Neutrophil (primary cell): Measurements from ENCODE around the gene LYL1.

Experiments
- H3K27ac ChIP-seq: fragments of 200-600 bp; sonication (generic); 2 replicates; pipeline ENCODE4 v1.5.1; 2016; ENCODE audit warnings: mild to moderate bottlenecking, moderate library complexity
- H3K27me3 ChIP-seq: fragments of 200-600 bp; sonication (generic); 2 replicates; pipeline ENCODE4 v1.6.0; 2016; ENCODE audit warnings: mild to moderate bottlenecking
- H3K36me3 ChIP-seq: fragments of 200-600 bp; sonication (generic); 2 replicates; pipeline ENCODE4 v1.5.1; 2017
- H3K4me1 ChIP-seq, 2 experiments: fragments of 200-600 bp in 1 of 2; sonication (generic) in 1 of 2; 1 replicate in 1 of 2; 2 replicates in 1 of 2; pipeline versions ENCODE4 v1.5.1 to v1.6.1; 2013 to 2016; ENCODE audit warnings: low read depth in 1 of 2, low read length in 1 of 2, mild to moderate bottlenecking in 1 of 2, moderate library complexity in 1 of 2; ENCODE audit not compliant: control insufficient read depth in 1 of 2, insufficient read depth in 1 of 2
- H3K4me3 ChIP-seq, 2 experiments: fragments of 200-600 bp in 1 of 2; sonication (generic) in 1 of 2; 1 replicate in 1 of 2; 2 replicates in 1 of 2; pipeline ENCODE4 v1.5.1; 2013 to 2016; ENCODE audit warnings: low read depth in 1 of 2, low read length in 1 of 2, mild to moderate bottlenecking in 1 of 2, moderate library complexity in 1 of 2
- H3K9me3 ChIP-seq: fragments of 200-600 bp; sonication (generic); 2 replicates; pipeline ENCODE4 v1.5.1; 2016
- CTCF ChIP-seq: fragments of 200-600 bp; sonication (generic); IDR thresholded peaks from 2 replicates; pipeline ENCODE4 v1.5.1; 2016; ENCODE audit warnings: antibody characterized with exemption

LYL1 gene

DNA sequence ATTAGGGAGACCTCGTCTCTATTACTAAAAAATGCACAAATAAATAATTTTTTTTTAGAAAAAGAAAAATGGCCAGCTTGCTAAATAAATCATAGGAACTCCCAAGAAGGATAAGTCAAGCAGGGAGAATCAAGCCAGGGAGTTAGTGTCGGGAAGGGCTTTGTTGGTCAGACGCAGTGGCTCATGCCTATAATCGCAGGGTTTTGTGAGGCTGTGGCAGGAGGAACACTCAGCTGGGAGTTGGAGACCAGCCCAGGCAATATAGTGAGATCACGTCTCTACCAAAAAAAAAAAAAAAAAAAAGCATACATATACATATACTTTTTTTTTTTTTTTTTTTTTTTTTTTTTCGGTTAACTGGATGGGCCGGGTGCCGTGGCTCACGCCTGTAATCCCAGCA is 24.4 kb upstream of the LYL1 start:
- no peak for TF ChIP-seq CTCF
- H3K27ac ChIP-seq: no peak overlapping the region
- H3K4me3 ChIP-seq: no peak overlapping the region
- no peaks in the 10 kb centered on the region for H3K27me3 ChIP-seq
- peaks cover 11% of the 10 kb centered on the region for H3K36me3 ChIP-seq
- no peaks in the 10 kb centered on the region for H3K4me1 ChIP-seq
- H3K9me3 ChIP-seq: no peaks in the 10 kb centered on the region

- no peak overlapping the region for H3K4me3 ChIP-seq
- H3K4me1 ChIP-seq: peaks cover 17 to 18% of the 10 kb centered on the region in 2 experiments
- peaks cover 17% of the 10 kb centered on the region for H3K36me3 ChIP-seq
- no peak for TF ChIP-seq CTCF
- no peaks in the 10 kb centered on the region for H3K27me3 ChIP-seq
- no peaks in the 10 kb centered on the region for H3K9me3 ChIP-seq
- no peak overlapping the region for H3K27ac ChIP-seq
Observed at GRCh38 chr19:13122980-13123957, 20.6 kb upstream of the LYL1 start.

DNA sequence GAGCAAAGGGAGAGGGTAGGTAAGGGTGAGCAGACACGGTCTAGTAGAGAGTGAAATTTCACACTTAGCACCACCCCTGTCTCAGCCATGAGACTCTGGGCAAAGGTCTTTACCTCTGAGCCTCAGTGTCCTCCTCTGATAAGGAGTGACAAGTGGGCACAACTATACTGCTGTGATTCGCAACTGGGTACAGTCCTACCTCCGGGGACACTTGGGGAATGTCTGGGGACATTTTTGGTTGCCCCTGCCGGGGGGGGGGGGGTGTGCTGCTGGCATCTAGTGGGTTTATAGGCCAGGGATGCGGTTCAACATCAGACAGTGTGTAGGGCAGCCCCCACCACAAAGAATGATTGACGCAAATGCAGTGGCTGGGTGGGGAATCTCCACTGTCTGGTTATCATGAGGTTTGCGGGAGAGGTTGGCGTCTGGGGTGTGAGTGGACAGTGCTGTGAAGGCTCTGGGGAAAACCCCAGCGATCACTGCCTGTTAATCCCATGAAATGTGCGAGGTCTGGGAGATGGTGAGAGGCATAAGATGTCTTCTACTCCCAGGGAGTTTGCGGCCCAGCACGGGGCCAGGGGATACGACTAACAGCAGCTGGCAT is 19.7 kb upstream of the LYL1 start:
- Histone ChIP-seq H3K9me3 (no peaks in the 10 kb centered on the region), H3K4me1 (peaks cover 22 to 24% of the 10 kb centered on the region in 2 experiments), H3K4me3 (no peak overlapping the region), H3K27me3 (no peaks in the 10 kb centered on the region), H3K36me3 (peaks cover 17% of the 10 kb centered on the region), H3K27ac (no peak overlapping the region)
- TF ChIP-seq CTCF: no peak

GRCh38 chr19:13121551-13122274 is 19.1 kb upstream of the LYL1 start:
- Histone ChIP-seq H3K4me3 (no peak overlapping the region), H3K36me3 (peaks cover 17% of the 10 kb centered on the region), H3K27me3 (no peaks in the 10 kb centered on the region), H3K27ac (no peak overlapping the region), H3K4me1 (peaks cover 29 to 30% of the 10 kb centered on the region in 2 experiments), H3K9me3 (no peaks in the 10 kb centered on the region)
- no peak for TF ChIP-seq CTCF

DNA sequence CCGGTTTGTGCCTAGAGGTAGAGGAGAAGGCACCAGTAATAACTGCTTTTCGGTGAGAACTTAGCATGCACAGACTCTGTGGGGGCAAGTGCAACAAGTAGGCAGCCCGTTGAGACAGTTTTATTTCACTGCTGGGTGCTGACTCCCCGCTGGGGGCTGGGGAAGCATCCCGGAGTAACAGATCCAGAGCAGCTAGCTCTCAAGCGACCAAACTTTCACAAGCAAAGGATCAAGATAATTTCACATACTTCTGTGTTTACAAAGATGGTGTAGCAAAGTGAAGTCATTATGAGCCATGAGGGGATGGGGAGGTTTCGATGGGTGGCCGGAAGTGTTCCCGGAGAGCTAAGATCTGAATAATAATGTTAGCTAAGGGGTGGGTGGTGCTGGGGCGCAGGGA is 18.2 kb upstream of the LYL1 start:
- Histone ChIP-seq H3K27ac (no peak overlapping the region), H3K27me3 (no peaks in the 10 kb centered on the region), H3K4me3 (no peak overlapping the region), H3K36me3 (peaks cover 12% of the 10 kb centered on the region), H3K4me1 (peaks cover 38 to 39% of the 10 kb centered on the region in 2 experiments), H3K9me3 (no peaks in the 10 kb centered on the region)
- TF ChIP-seq CTCF: no peak
